Mesodermal cell (in vitro differentiated cells): Measurements from ENCODE around the gene CCDC8.
A peak's percentile ranks its signal among the peaks of the same experiment; 100 is the strongest.
"Not testable (repeated sequence)": the region's sequence is repeated elsewhere in the genome, so short reads cannot be mapped to it uniquely, and the experiment has no call there.

ENCODE experiments used
- H3K27ac ChIP-seq: 2 replicates; pipeline ENCODE4 v1.7.0; 2013; ENCODE audit warnings: mild to moderate bottlenecking, low read depth, low read length, moderate library complexity; ENCODE audit not compliant: severe bottlenecking
- H3K36me3 ChIP-seq: 2 replicates; pipeline ENCODE4 v1.7.1; 2013; ENCODE audit warnings: mild to moderate bottlenecking, low read length, moderate library complexity; ENCODE audit not compliant: control insufficient read depth, insufficient read depth
- H3K4me1 ChIP-seq: one replicate; pipeline ENCODE4 v1.7.1; 2013; ENCODE audit warnings: mild to moderate bottlenecking, low read length; ENCODE audit not compliant: insufficient read depth, control insufficient read depth, poor library complexity, severe bottlenecking
- H3K4me3 ChIP-seq: 2 replicates; pipeline ENCODE4 v1.7.0; 2013; ENCODE audit warnings: low read length, control low read depth, mild to moderate bottlenecking; ENCODE audit not compliant: insufficient read depth, poor library complexity, severe bottlenecking; ENCODE audit errors: extremely low read depth
- H3K9me3 ChIP-seq: 2 replicates; pipeline ENCODE4 v1.7.1; 2013; ENCODE audit warnings: mild to moderate bottlenecking, low read length, moderate library complexity; ENCODE audit not compliant: control insufficient read depth
- WGBS, 2 experiments: methylation state at CpG; one replicate each; pipeline ENCODE4 v1.1.5; 2013; ENCODE audit warnings: missing lambda C conversion rate in 2 of 2; ENCODE audit not compliant: insufficient coverage in 2 of 2; 5-methylcytosine and 5-hydroxymethylcytosine counted together

Gene CCDC8

DNA sequence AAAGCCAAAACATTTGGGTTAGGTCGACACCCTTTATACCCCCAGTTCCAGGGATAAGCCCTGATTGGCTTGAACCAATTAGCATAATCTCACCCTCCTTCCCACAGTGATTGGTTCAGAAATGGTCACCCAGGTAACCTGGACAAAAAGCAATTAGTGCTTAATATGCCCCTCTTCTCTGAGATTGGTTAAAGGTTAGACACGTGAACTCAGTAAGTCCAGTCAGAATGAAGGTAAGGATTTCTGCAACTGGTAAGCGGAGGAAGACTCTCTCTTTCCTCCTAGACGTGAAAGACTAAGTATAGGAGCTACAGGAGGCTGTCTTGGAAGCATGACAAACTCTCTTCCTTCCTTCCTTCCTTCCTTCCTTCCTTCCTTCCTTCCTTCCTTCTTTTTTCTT, 16.6 kb upstream of the CCDC8 start:
- Histone ChIP-seq H3K36me3 (no peaks in the 10 kb centered on the region), H3K9me3 (no peaks in the 10 kb centered on the region), H3K4me3 (no peak overlapping the region), H3K4me1 (peaks cover 9% of the 10 kb centered on the region), H3K27ac (no peak overlapping the region)
- WGBS, 2 experiments, result 86 to 100% methylated on average over 1 of the region's 4 CpGs

DNA sequence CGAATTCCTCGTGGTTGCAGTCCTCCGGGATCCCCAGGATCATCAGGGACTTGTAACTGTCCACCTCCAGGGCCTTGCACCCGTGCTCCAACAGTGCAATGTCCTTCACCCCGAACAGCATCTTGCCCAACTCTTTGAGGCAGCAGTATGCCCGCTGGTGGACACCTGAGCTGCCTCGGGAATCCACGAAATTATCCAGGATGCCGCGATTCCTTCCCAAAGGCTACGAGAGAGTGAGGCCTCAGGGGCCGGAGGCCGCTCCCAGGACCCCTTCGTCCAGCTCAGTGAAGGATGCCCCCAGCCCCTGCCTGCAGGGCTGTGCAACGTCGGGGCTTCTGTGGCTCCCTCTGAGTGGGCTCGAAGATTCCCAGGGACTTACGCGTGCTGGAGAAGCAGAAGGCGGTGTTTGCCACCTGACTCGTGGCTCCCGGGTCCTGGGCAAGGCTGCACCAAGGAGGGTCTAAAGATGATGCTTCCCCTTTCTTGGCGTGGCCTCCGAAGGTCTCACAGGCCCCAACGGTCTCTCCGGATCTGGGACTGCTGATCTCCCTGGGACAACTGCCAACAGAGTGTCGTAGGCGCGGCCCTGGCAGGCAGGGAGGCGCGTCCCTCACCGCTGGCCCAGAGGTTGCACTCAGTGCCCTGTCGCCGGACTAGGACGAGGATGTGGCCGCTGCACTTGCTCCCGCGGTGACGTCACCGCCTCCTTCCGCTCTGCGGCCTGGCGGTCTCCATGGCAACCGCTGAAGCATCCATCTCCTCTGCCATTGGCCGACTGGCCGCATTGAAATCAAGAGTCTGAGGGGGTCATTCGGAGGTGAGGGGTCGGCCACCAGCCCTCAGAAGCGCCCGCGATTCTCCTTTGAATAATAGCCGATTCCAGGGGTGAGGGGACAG, 15.1 kb upstream of the CCDC8 start, which contains the start of gene PNMA8C:
Gene PNMA8C, minus strand, starts transcription at position 698 of the 897 bp plus-strand sequence. Its CDS starts 577 bp downstream, at position 121.
- H3K4me3 ChIP-seq, result no peak within 1 kb of the TSS

DNA sequence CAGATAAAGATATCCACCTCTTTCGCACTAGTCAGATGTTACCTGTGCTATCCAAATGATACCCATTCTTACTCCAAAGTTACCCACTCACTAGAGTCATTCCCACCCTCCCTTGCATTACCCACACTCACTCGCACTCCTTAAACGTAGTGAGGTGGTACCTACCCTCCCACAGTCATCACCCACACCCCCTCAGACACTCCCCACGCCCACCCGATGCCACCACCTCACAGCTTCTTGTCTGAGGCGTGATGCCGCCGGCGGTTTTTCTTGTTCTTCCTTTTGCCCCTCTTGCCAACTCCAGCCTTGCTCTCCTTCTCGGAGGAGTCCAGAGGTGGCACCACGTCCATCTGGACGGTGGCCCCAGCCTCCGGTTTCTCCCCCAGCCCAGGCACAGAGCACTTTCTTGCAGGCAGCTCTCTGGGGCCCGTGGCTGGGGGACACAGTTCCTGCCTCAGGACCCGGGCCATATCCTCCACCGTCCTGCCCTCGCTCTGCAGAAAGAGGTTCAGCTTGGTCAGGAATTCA, 14.2 kb upstream of the CCDC8 start:
- H3K4me3 ChIP-seq, result no peak overlapping the region

More for the DNA sequence above, 15.1 kb upstream of the CCDC8 start, which contains the start of gene PNMA8C:
- H3K4me1 ChIP-seq, result peaks cover 9% of the 10 kb centered on the region
- H3K27ac ChIP-seq, result no peak within 1 kb of the TSS
- no peaks in the 10 kb centered on the region for H3K9me3 ChIP-seq
- 39 to 42% methylated on average over 46 to 50 of the region's 52 CpGs for WGBS, 2 experiments
- H3K36me3 ChIP-seq, result no peaks in the 10 kb centered on the region

DNA sequence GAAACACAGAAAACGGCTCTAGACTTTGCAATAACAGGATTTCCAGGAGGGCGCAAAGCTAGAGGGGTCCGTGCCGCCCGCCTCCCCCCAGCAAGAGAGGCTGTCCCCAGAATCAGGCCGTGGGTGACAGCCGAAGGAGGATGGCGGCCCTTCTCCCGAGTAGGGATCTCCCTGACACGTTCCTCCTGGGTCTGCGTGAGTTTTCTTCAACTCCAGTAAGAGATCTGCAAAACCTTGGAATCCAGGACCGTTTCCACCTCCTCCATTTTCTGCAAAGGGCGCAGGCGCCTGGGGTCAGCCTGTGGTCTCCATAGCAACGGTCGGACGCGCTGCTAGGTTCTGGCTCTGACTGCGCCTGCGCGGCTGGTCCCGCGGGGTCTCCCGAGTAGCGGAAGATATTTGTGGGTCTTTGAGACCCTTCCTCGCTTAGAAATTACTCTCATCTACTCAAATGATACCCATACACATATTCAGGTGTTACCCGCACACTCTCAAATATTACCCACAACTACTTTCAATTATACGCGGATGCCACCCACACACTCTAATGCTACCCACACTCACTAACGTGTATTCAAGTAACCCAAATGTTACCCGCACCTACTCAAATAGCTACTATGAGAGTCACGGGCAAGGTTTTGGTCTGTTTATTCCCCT, 13.3 kb upstream of the CCDC8 start:
- 7 to 13% methylated on average over 20 to 28 of the region's 32 CpGs for WGBS, 2 experiments
- peaks cover 9% of the 10 kb centered on the region for H3K4me1 ChIP-seq
- peak overlapping the region; percentile 52 for H3K4me3 ChIP-seq
- peak overlapping the region; percentile 33 for H3K27ac ChIP-seq
- H3K36me3 ChIP-seq, result no peaks in the 10 kb centered on the region
- H3K9me3 ChIP-seq, result no peaks in the 10 kb centered on the region

More for the DNA sequence above, 14.2 kb upstream of the CCDC8 start:
- 87 to 91% methylated on average over 10 to 16 of the region's 17 CpGs for WGBS, 2 experiments
- H3K4me1 ChIP-seq, result peaks cover 9% of the 10 kb centered on the region
- no peaks in the 10 kb centered on the region for H3K36me3 ChIP-seq
- no peak overlapping the region for H3K27ac ChIP-seq
- no peaks in the 10 kb centered on the region for H3K9me3 ChIP-seq

DNA sequence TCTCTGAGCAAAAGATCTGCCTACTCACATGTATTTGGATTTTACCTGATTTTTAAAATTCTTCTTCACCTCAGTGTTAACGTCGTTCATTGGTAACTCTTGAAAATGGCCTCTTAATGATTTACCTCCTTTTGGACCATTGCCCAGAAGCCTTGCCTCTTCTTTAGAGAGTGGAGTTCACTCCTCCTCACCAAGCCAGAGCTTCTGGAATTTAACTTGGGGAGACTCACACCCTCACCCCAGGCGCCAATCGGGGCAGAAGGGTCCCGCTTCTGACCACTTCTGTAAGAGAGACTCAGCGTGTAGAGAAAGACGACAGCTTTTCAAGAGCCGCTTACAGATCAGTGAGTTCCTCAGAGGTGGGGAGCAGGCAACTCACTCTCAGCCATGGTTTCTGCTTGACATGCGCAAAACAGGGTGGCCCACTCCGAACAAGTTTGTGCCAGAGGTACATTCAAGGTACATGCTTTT, 12.7 kb upstream of the CCDC8 start:
- 30 to 35% methylated on average over 6 to 9 of the region's 10 CpGs for WGBS, 2 experiments
- Histone ChIP-seq H3K36me3 (no peaks in the 10 kb centered on the region), H3K4me3 (peak overlapping the region; percentile 52), H3K27ac (peak overlapping the region; percentile 33), H3K4me1 (peaks cover 9% of the 10 kb centered on the region), H3K9me3 (no peaks in the 10 kb centered on the region)

DNA sequence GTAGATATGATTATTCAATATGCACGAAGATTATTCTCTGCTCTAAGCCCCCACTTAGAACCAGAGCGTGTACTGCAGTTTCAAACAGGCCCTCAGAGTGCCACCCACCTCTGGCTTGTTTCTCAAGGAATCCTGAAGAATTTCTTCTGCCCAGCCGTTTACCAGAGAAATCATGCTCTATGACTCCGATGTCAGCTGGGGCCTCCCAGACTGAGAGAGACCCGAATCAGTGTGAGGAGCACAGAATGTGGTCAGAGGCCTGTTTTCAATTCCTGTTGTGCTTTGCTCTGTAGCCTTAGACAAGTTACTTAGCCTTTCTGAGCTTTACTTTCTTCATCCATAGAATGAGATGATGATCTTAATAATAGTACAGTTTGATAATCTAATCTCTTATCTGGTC, 9.8 kb upstream of the CCDC8 start:
- peaks cover 9% of the 10 kb centered on the region for H3K4me1 ChIP-seq
- H3K9me3 ChIP-seq, result no peaks in the 10 kb centered on the region
- H3K36me3 ChIP-seq, result no peaks in the 10 kb centered on the region
- H3K4me3 ChIP-seq, result no peak overlapping the region
- WGBS, 2 experiments, result 66 to 73% methylated on average over 4 of the region's 5 CpGs
- no peak overlapping the region for H3K27ac ChIP-seq

DNA sequence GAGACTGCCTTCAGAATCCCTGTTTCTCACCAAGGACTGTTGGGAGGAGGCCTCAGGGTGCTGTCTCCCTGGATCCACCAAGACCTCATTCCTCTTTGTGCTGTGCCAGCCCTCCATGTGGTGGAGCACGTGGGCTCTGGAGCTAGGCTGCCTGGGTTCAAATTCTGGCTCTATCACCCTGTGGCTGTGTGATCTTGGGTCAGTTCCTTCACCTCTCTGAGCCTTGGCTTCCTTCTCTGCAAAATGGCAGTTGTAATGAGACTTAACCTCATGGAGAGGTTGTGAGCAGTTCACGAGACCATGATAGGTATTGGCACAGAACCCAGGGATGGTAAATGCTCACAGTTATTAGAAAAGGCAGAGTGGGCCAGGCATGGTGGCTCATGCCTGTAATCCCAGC, 9.0 kb upstream of the CCDC8 start:
- 90 to 94% methylated on average over 2 of the region's 2 CpGs for WGBS, 2 experiments
- peaks cover 9% of the 10 kb centered on the region for H3K4me1 ChIP-seq
- H3K36me3 ChIP-seq, result no peaks in the 10 kb centered on the region
- no peaks in the 10 kb centered on the region for H3K9me3 ChIP-seq
- H3K27ac ChIP-seq, result no peak overlapping the region
- no peak overlapping the region for H3K4me3 ChIP-seq

DNA sequence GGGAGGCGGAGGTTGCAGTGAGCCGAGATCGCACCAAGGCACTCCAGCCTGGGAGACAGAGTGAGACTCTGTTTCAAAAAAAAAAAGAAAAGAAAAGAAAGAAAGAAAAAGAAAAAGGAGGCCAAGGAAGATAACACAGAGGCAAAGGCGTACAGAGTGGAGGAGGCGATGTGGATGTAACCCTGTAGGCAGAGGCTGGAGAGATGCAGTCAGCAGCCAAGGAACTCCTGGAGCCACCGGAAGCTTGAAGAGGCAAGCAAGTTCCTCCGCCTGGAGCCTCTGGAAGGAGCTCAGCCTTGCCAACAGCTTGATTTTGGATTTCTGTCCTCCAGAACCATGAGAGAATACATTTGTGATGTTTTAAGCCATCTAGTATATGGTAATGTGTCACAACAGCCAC, 6.7 kb upstream of the CCDC8 start:
- peaks cover 2% of the 10 kb centered on the region for H3K9me3 ChIP-seq
- no peak overlapping the region for H3K27ac ChIP-seq
- 93 to 98% methylated on average over 6 to 7 of the region's 7 CpGs for WGBS, 2 experiments
- no peak overlapping the region for H3K4me3 ChIP-seq
- H3K36me3 ChIP-seq, result no peaks in the 10 kb centered on the region
- H3K4me1 ChIP-seq, result no peaks in the 10 kb centered on the region

DNA sequence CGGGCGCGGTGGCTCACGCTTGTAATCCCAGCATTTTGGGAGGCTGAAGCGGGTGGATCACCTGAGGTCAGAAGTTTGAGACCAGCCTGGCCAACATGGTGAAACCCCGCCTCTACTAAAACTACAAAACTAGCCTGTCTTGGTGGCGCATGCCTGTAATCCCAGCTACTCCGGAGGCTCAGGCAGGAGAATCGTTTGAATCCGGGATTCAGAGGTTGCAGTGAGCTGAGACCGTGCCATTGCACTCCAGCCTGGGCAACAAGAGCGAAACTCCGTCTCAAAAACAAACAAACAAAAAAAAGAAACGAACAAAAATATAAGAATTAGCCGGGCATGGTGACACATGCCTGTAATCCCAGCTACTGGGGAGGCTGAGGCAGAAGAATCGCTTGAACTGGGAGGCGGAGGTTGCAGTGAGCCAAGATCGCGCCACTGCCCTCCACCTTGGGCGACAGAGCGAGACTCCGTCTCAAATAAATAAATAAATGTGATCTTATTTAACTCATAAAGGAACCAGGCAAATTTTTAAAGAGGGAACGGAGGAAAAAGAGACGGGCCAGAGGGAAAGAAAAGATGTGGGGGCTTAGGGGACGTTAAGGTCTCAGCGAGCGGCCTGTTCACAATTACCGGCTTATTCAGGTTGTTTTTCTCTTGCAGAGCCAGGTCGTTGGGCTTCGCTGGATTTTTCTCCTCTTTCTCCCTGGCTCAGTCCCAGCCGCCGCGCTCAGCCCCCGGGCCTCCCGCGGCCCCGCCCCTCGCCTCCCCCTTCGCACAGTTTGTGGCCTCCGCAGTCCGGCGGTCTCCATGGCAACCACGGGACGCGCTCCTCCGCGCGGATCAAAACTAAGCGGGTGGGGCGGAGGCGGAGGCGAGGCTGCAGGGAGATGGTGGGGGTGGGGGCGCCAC, 2.7 kb upstream of the CCDC8 start:
- WGBS, 2 experiments, result 31 to 32% methylated on average over 22 to 26 of the region's 53 CpGs
- not testable (repeated sequence) for H3K9me3 ChIP-seq, H3K36me3 ChIP-seq, H3K4me1 ChIP-seq
- Histone ChIP-seq H3K27ac (peak overlapping the region; percentile 88), H3K4me3 (peak overlapping the region; percentile 3)

DNA sequence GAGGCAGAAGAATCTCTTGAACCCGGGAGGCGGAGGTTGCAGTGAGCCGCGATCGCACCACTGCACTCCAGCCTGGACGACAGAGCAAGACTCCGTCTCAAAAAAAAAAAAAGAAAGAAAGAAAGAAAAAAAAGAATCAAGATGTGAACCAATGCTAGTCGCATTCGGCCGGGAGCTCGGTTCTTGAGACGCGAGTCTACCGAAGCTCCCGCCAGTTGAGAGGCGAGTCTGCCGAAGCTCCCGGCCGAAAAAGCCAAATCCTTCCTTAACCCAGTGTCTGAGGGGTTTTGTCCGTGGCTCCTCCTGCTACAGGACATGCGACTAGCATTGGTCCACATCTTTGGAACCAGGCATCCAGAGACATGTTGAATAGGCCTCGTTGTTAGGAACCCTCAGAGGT, 1.5 kb upstream of the CCDC8 start:
- WGBS, 2 experiments, result 96 to 98% methylated on average over 16 to 22 of the region's 22 CpGs
- not testable (repeated sequence) for H3K4me3 ChIP-seq, H3K27ac ChIP-seq, H3K9me3 ChIP-seq, H3K4me1 ChIP-seq
- H3K36me3 ChIP-seq, result peaks cover 16% of the 10 kb centered on the region
